Calu3 (cell line): ENCODE measurements around the gene RGS9BP. TPM values are rescaled to one million over a fixed set of nuclear protein-coding genes. Genes with fewer than 3 reads are reported as not detected.
A peak's percentile ranks its signal among the peaks of the same experiment; 100 is the strongest.

Source experiments
- BruUV-seq: library from RNA; stranded (reverse); fragments of 400-500 nt; replicated peaks from 2 replicates; lab custom pipeline; 2021; lab: Mats Ljungman, UMichigan
- CTCF ChIA-PET: fragments of 300-600 bp; sonication (Branson Sonifier 250); formaldehyde crosslinking; loops from one replicate; lab custom pipeline; 2022; ENCODE audit warnings: antibody characterized with exemption; lab: Charles Lee
- DNase-seq: peaks from one replicate; pipeline ENCODE4 v3.0.0; 2022
- H3K27ac Mint-ChIP-seq: one replicate; pipeline ENCODE4 v1.8.0; 2022; ENCODE audit warnings: mixed read lengths; ENCODE audit not compliant: unreplicated experiment
- H3K27me3 Mint-ChIP-seq: one replicate; pipeline ENCODE4 v1.8.0; 2022; ENCODE audit warnings: mixed read lengths; ENCODE audit not compliant: unreplicated experiment
- H3K36me3 Mint-ChIP-seq: one replicate; pipeline ENCODE4 v1.8.0; 2022; ENCODE audit warnings: mild to moderate bottlenecking, moderate library complexity, mixed read lengths; ENCODE audit not compliant: insufficient read depth, unreplicated experiment
- H3K4me1 Mint-ChIP-seq: one replicate; pipeline ENCODE4 v1.8.0; 2022; ENCODE audit warnings: mild to moderate bottlenecking, low read depth, mixed read lengths; ENCODE audit not compliant: unreplicated experiment
- H3K4me3 Mint-ChIP-seq: one replicate; pipeline ENCODE4 v1.8.0; 2022; ENCODE audit warnings: mild to moderate bottlenecking, low read depth, moderate library complexity, mixed read lengths; ENCODE audit not compliant: unreplicated experiment
- H3K9me3 Mint-ChIP-seq: one replicate; pipeline ENCODE4 v1.8.0; 2022; ENCODE audit warnings: low read depth, mixed read lengths; ENCODE audit not compliant: unreplicated experiment
- intact Hi-C: fragments of 100-400 bp; cut with micrococcal nuclease; formaldehyde crosslinking; loops from one replicate; pipeline ENCODE4 v1.10.0; 2022; ENCODE audit not compliant: unreplicated experiment
- total RNA-seq: library from RNA; stranded (reverse); gene quantifications from 2 replicates; pipeline ENCODE4 v1.2.3, GENCODE V29; 2022
- TF ChIP-seq, protein P1 (sequence below): fragments of 200-600 bp; IDR thresholded peaks from one replicate; pipeline ENCODE4 v1.8.0; 2022; ENCODE audit warnings: antibody characterized with exemption; ENCODE audit not compliant: unreplicated experiment

RGS9BP gene
- total RNA-seq, 1 experiment from 2014 or later: 0.28 TPM

DNA sequence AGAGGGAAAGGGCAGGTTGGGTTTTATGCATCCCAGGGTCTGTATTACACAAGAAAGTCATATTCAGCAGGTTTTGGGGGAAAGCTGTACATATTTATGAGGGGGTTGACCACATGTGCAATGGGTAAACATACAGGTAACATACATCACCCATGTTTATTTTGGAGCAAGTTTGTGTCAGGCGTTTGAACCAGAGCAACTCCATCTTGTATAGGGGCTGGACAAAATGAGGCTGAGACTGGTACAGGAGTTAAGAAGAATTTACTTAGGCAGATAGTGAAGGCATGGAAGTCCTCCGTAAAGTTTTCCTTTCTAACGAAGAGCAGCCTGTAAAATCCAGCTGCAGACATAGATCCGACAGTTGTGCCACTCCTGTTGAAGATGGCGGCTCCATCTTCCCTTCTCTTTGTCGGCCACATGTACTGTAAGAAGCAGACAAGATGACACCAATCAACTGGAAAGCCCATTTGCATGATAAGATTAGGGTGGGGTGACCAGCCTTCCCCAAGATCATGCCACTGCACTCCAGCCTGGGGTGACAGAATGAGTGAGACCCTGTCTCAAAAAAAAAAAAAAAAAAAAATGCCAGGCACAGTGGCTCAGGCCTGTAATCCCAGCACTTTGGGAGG is 11.3 kb downstream of the RGS9BP start:
- CTCF ChIA-PET: no interaction called here

DNA sequence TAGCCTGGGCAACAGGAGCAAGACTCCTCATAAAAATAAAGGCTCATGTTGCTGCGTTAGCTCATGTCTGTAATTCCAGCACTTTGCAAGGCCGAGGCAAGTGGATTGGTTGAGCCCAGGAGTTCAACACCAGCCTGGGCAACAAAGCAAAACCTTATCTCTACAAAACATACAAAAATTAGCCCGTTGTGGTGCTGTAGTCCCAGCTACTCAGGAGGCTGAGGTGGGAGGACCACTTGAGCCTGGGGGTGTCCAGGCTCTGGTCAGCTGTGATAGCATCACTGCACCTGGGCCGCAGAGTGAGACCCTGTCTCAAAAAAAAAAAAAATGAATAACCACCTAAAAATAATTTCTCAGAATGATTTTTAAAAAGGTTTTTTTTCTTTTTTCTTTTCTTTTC is 12.0 kb downstream of the RGS9BP start:
- Mint-ChIP-seq H3K27ac (no peak overlapping the region), H3K4me3 (no peak overlapping the region), H3K4me1 (peaks cover 13% of the 10 kb centered on the region), H3K9me3 (no peaks in the 10 kb centered on the region), H3K27me3 (no peaks in the 10 kb centered on the region), H3K36me3 (peaks cover 17% of the 10 kb centered on the region)
- DNase-seq: no peak
- BruUV-seq: no TSS peak
- CTCF ChIA-PET: no interaction called here
- TF ChIP-seq, protein P1, sequence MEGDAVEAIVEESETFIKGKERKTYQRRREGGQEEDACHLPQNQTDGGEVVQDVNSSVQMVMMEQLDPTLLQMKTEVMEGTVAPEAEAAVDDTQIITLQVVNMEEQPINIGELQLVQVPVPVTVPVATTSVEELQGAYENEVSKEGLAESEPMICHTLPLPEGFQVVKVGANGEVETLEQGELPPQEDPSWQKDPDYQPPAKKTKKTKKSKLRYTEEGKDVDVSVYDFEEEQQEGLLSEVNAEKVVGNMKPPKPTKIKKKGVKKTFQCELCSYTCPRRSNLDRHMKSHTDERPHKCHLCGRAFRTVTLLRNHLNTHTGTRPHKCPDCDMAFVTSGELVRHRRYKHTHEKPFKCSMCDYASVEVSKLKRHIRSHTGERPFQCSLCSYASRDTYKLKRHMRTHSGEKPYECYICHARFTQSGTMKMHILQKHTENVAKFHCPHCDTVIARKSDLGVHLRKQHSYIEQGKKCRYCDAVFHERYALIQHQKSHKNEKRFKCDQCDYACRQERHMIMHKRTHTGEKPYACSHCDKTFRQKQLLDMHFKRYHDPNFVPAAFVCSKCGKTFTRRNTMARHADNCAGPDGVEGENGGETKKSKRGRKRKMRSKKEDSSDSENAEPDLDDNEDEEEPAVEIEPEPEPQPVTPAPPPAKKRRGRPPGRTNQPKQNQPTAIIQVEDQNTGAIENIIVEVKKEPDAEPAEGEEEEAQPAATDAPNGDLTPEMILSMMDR: no peak
- intact Hi-C loops: no loop called here

More for the DNA sequence above, 11.3 kb downstream of the RGS9BP start:
- Mint-ChIP-seq H3K9me3 (no peaks in the 10 kb centered on the region), H3K27ac (no peak overlapping the region), H3K36me3 (peaks cover 10% of the 10 kb centered on the region), H3K27me3 (no peaks in the 10 kb centered on the region), H3K4me3 (no peak overlapping the region), H3K4me1 (peaks cover 20% of the 10 kb centered on the region)
- BruUV-seq: no TSS peak
- DNase-seq: no peak
- intact Hi-C loops: no loop called here
- TF ChIP-seq, protein P1: no peak

DNA sequence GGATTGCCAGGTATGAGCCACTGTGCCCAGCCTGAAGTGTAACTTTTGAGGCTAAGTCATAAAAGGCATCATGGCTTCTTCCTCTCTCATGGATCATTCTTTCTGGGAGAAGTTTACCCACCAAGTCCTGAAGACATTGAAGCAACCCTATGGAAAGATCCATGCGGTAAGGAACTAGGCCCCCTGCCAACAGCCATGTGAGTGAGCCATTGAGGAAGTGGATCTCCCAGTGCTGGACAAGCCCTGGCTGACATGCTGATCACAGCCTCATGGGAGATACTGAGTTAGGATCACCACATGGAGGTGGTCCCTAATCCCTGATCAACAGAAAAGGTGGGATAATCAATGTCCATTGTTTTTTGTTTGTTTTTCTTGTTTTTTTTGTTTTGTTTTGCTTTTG is 12.7 kb downstream of the RGS9BP start:
- no TSS peak for BruUV-seq
- Mint-ChIP-seq H3K36me3 (peaks cover 23% of the 10 kb centered on the region), H3K9me3 (no peaks in the 10 kb centered on the region), H3K4me1 (peaks cover 19% of the 10 kb centered on the region), H3K27me3 (no peaks in the 10 kb centered on the region), H3K27ac (no peak overlapping the region), H3K4me3 (no peak overlapping the region)
- CTCF ChIA-PET: no interaction called here
- DNase-seq: no peak
- TF ChIP-seq, protein P1: no peak
- intact Hi-C loops: no loop called here

DNA sequence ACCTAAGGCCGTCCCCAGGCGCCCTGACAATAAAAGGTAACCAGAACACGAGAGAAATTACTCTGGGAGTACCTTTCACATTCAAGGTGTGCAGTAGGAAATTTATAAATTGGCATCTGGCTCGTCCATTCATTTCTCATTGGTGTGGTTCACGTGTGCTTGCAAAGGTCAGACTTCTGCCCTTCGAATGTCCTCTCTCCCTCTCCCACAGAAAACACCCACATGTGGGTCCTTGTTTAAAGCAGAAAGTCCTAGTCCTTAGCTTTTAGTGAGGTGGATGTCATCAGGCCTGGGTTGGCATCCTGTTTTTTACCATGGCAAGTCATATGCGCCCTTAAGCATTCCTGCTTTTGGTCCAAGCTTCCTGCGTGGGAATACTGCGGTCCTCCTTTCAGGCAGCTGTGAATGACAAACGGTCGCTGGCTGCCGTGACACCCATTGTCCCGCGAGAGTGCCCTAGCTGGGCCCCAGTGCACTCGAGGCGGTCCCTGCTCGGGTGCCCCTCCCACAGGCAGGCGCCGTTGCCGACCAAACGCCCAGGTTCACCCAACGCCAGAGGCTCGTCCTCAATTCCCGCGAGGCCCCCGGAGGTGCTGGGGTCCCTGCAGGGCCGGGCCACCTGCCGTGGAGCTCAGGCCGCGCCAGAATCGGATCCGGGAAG is 15.8 kb downstream of the RGS9BP start, which contains the start of gene NUDT19:
Gene NUDT19, plus strand, starts transcription at position 531 of the 661 bp plus-strand sequence. CDS start 140 bp downstream, outside the sequence.
- DNase-seq: peak; percentile 91
- CTCF ChIA-PET: interaction anchor here (0.5 to 1.7 kb wide), 3 partner anchors 16 to 57 kb away, joined by 3 to 6 read pairs (median 5); partner anchors contain the start of genes ANKRD27 and RGS9BP
- Mint-ChIP-seq H3K27me3 (no peaks in the 10 kb centered on the region), H3K4me1 (peaks cover 50% of the 10 kb centered on the region), H3K9me3 (peaks cover 4% of the 10 kb centered on the region), H3K36me3 (peaks cover 43% of the 10 kb centered on the region), H3K4me3 (peak within 1 kb of the TSS; percentile 82), H3K27ac (peak within 1 kb of the TSS; percentile 90)
- intact Hi-C loops: no loop called here
- TF ChIP-seq, protein P1: no peak
- no TSS peak for BruUV-seq
